T1000 (cell line): ENCODE results near the gene PTPN14.
"Not testable (repeated sequence)": the region's sequence is repeated elsewhere in the genome, so short reads cannot be mapped to it uniquely, and the experiment has no call there.

Experiments
- DNase-seq: peaks from one replicate; lab custom pipeline; 2025; ENCODE audit warnings: mixed read lengths; lab: John Stamatoyannopoulos, UW

PTPN14 gene

GRCh38 chr1:214394569-214394968 is 156.8 kb downstream of the PTPN14 start:
- not testable (repeated sequence) for DNase-seq

- DNase-seq = no peak
These were observed 158.3 kb downstream of the PTPN14 start for GRCh38 chr1:214393086-214393485.

- DNase-seq = no peak
These were observed 159.3 kb downstream of the PTPN14 start for GRCh38 chr1:214391873-214392645.

- DNase-seq = no peak
These were observed 161.7 kb downstream of the PTPN14 start for GRCh38 chr1:214389734-214390133.

GRCh38 chr1:214386747-214387146 is 164.7 kb downstream of the PTPN14 start:
- DNase-seq = peak; percentile 56

- no peak for DNase-seq
These were observed 165.1 kb downstream of the PTPN14 start for GRCh38 chr1:214386333-214386732.

- DNase-seq = no peak
These were observed 166.0 kb downstream of the PTPN14 start for GRCh38 chr1:214385428-214385827.

- no peak for DNase-seq
These were observed 166.9 kb downstream of the PTPN14 start for GRCh38 chr1:214384373-214385079.

- no peak for DNase-seq
These were observed 167.7 kb downstream of the PTPN14 start for GRCh38 chr1:214383381-214384372.

GRCh38 chr1:214380986-214381695 is 170.3 kb downstream of the PTPN14 start:
- DNase-seq = no peak

GRCh38 chr1:214380396-214380795 is 171.0 kb downstream of the PTPN14 start:
- no peak for DNase-seq

- no peak for DNase-seq
These were observed 172.0 kb downstream of the PTPN14 start for GRCh38 chr1:214379236-214379970.

GRCh38 chr1:214378492-214378891 is 172.9 kb downstream of the PTPN14 start:
- no peak for DNase-seq

- peak; percentile 32 for DNase-seq
These were observed 173.5 kb downstream of the PTPN14 start for GRCh38 chr1:214377886-214378285.

- no peak for DNase-seq
These were observed 173.9 kb downstream of the PTPN14 start for GRCh38 chr1:214377485-214377884.

- no peak for DNase-seq
These were observed 179.3 kb downstream of the PTPN14 start for GRCh38 chr1:214372092-214372491.

- DNase-seq = no peak
These were observed 180.8 kb downstream of the PTPN14 start for GRCh38 chr1:214370615-214371014.

GRCh38 chr1:214369364-214369763 is 182.0 kb downstream of the PTPN14 start:
- no peak for DNase-seq

- DNase-seq = no peak
These were observed 183.6 kb downstream of the PTPN14 start for GRCh38 chr1:214367841-214368240.

- DNase-seq = no peak
These were observed 186.6 kb downstream of the PTPN14 start for GRCh38 chr1:214364786-214365295.

- DNase-seq = no peak
These were observed 187.0 kb downstream of the PTPN14 start for GRCh38 chr1:214364386-214364785.
